Ramos (cell line): ENCODE results near the gene ESRRA.

Source experiments
- in situ Hi-C: fragments of 300-500 bp; cut with MboI; formaldehyde crosslinking; loops from one replicate; pipeline ENCODE4 v1.14.3; 2022; ENCODE audit warnings: low sequenced_read_pairs; ENCODE audit not compliant: unreplicated experiment

Gene ESRRA

DNA sequence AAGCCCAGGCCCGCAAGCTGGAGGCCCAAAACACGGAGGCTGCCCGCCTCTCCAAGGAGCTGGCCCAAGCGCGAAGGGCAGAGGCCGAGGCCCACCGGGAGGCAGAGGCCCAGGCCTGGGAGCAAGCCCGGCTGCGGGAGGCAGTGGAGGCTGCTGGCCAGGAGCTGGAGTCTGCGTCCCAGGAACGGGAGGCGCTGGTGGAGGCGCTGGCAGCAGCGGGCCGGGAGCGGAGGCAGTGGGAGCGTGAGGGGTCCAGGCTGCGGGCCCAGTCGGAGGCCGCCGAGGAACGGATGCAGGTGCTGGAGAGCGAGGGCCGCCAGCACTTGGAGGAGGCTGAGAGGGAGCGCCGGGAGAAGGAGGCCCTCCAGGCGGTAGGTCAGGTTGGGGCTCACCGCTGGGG is 39.5 kb downstream of the ESRRA start:
- in situ Hi-C loops, result no loop called here

DNA sequence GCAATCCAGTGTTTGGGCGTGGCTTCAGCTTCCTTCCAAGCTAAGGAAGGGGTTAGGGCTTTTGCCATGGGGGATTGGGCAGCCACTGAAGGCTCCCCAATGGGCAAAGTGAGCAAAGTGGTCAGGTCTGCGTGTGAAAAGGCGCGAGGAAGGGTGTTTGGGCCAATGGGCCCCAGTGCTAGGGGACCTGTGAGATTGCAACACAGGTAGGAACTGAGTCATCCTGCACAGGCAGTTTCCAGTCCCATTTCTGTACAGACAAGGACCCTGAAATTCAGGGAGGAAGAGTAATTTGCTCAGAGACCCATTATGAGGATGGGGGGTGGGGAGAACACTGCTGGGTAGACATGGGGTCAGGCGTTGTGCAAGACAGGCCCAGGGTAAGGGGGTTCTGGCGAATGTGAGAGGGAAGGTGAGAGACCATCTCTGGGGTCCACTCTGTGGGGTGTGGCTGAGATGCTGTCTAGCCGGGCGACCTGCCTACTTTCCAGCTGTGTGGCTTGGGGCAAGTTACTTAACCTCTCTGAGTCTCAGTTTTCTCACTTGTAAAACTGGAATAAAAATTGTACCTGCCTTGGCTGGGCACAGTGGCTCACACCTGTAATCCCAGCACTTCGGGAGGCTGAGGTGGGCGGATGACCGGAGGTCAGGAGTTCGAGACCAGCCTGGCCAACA is 42.0 kb downstream of the ESRRA start:
- in situ Hi-C loops, result no loop called here

DNA sequence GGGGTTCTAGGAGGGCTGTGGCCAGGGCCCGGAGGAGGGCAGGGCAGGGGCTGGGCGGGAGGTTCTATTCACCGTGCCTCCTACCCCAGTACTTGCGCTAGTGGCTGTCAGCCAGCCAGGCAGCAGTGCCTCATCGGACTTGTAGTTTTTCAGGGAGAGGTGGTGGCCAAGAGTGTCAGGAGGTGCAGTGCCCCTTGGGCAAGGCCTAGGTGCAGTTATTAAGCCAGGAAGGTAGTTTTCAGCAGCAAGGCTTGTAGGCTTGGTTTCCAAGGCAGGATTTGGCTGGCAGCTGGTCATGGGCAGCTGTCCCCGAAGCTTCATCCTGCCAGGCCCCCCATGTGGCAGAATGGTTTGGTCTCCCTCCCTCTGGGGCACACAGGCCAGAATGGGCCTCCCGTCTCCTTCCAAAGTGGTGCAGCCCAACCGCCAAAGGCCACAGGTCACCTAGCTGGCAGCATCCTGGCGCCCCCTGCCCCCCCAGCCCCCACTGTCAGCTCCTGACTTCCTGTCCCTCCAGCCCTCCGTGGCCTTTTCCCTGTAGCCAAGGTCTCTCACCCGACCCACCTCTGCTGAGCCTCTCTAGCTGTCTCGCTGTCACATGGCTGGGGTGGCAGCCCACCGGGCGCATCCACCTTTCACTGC is 43.2 kb downstream of the ESRRA start:
- in situ Hi-C loops, result no loop called here

DNA sequence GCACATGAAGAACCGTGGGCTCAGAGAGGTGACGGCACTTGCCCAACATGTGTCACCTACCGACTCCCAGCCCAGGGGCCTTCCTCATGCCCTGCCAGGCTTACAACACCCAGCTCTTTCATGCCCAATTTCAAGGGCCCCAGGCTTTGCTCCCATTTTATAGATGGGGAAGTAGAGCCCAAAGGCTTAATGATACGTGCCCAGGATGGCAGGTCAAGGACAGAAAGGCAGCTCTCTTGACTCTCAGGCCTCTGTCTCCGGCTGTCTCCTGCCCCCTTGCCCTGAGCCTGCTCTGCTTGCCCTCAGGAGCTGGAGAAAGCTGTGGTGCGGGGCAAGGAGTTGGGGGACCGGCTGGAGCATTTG is 43.7 kb downstream of the ESRRA start:
- in situ Hi-C loops, result no loop called here

DNA sequence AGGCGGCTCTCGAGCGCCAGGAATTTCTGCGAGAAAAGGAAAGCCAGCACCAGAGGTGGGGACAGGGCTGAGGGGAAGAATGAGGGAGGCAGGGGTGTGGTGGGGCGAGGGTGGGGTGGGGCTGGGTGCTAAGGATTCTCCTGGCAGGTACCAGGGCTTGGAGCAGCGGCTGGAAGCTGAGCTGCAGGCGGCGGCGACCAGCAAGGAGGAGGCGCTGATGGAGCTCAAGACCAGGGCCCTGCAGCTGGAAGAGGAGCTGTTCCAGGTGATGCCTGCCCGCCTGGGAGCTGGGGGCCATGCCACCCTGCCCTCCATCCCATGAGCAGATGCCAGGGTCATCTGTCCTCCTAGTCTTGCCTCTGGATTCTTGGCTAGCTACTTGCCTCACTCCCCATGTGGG is 44.1 kb downstream of the ESRRA start:
- in situ Hi-C loops, result no loop called here

DNA sequence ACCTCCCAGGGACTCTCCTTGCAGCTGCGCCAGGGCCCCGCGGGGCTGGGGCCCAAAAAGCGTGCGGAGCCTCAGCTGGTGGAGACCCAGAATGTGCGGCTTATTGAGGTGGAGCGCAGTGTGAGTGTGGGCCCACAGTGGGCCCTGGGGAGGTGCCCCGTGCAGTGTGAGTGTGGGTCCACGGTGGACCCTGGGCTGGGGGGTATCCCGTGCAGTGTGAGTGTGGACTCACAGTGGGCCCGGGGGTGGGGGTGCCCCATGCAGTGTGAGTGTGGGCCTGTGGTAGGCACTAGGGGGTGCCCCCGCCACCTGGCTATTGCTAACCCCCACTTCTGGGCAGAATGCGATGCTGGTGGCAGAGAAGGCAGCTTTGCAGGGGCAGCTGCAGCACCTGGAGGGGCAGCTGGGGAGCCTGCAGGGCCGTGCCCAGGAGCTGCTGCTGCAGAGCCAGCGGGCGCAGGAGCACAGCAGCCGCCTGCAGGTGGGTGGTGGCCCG is 45.9 kb downstream of the ESRRA start:
- in situ Hi-C loops, result no loop called here

DNA sequence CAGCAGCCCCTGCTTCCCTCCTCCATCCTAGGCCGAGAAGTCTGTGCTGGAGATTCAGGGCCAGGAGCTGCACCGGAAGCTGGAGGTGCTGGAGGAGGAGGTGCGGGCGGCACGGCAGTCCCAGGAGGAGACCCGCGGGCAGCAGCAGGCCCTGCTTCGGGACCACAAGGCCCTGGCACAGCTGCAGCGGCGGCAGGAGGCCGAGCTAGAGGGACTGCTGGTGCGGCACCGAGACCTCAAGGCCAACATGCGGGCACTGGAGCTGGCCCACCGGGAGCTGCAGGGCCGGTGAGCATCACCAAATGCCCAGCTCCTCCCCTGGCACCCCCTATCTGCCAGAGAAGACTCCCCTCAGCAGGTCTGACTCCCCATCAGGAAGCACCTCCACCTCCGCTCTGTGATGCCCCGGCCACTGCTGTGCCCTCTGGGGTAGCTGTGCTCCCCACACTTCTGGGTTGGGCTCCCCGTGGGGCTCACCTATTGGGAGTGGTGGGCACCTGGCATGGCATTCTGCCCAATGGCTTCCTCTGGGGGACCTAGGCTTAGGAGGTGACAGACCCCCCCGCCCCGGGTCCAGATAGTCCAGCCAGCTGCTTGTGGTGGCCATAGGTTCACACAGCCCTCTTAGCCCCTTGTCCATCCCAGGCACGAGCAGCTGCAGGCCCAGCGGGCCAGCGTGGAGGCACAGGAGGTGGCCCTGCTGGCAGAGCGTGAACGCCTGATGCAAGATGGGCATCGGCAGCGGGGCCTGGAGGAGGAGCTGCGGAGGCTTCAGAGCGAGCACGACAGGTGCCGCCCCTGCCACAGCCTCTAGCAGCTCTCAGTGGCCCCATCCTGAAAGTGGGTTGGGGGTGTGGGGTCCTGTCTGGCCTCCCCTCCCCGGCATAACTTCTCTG is 47.0 kb downstream of the ESRRA start:
- in situ Hi-C loops, result no loop called here

DNA sequence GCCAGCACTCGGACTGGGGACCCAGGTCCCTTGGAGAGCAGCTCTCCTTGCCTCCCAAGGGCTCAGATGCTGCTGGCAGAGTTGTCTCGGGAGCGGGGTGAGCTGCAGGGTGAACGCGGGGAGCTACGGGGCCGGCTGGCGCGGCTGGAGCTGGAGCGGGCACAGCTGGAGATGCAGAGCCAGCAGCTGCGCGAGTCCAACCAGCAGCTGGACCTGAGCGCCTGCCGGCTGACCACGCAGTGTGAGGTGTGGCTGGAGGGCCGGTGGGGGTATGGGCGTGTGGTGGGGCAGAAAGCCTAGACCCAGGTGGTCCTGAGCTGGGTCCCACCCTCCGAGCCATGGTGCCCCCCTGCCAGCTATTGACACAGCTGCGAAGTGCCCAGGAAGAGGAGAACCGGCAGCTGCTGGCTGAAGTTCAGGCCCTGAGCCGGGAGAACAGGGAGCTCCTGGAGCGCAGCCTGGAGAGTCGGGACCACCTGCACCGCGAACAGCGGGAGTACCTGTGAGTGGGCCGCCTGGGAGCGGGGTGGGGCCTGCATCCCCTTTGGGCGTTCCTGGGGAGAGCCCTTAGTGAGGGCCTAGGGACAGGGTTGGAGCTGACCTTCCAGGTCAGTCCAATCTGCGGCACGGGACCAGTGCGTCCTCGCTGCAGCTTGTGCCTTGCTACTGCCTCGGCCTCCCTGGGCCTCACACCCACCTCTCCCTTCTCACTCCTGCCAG is 47.8 kb downstream of the ESRRA start:
- in situ Hi-C loops, result no loop called here

DNA sequence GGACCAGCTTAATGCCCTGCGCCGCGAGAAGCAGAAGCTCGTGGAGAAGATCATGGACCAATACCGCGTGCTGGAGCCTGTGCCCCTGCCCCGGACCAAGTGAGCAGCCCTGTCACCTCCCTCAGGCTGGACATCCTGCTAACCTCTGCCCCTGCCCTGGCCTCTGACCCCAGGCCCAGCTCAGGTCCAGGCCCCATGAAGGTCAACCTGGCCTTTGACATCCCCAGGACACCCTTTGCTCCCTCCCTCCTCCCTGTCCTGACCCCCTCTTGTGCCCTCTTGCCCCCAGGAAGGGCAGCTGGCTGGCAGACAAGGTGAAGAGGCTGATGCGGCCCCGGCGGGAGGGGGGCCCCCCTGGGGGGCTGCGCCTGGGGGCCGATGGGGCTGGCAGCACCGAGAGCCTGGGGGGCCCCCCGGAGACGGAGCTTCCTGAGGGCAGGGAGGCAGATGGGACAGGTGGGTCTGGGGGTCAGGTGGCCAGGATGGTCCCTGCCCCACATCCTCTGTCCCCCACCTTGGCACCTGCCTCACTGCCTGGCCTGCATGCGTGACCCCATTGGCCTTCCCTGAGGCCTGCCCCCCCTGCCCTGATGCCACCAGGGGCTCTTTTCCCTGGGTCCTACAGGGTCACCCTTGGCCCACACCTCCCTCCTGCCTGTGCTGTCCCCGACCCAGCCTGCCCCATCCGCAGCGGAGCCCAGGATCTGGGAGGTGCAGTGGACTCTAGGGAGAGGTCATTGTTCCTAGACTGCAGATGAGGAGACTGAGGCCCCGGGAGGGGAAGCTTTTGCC is 48.6 kb downstream of the ESRRA start:
- in situ Hi-C loops, result no loop called here

DNA sequence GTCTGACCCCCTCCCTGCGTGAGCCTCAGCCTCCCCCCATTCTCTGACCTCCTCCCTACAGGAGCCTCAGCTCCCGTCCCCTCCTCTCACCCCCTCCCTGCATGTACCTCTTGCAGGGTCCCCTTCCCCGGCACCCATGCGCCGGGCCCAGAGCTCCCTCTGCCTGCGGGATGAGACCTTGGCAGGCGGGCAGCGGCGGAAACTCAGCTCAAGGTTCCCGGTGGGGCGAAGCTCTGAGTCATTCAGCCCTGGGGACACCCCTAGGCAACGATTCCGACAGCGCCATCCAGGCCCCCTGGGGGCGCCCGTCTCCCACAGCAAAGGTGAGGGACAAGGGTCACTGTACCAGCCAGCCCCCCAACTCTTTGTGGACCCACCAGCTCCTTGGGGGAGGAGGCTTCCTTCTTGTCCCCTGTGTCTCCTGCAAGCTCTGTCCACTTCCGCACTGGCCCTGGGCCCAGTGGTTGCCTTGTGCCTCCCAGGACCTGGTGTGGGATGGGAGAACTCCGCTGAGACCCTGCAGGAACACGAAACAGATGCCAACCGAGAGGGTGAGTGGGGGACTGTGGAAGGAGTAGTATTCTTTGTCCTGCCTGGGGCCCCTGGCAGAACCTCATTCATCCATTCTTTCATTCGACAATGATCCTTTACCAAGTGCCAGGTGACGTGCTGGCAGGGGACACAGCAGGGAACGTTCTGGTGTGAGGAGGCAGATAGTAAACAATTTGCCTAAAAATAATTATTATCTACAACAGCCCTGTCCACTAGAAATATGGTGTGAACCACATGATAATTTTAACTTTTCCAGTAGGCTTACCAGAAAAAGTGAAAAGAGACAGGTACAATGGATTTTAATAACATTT is 50.0 kb downstream of the ESRRA start:
- in situ Hi-C loops, result no loop called here

DNA sequence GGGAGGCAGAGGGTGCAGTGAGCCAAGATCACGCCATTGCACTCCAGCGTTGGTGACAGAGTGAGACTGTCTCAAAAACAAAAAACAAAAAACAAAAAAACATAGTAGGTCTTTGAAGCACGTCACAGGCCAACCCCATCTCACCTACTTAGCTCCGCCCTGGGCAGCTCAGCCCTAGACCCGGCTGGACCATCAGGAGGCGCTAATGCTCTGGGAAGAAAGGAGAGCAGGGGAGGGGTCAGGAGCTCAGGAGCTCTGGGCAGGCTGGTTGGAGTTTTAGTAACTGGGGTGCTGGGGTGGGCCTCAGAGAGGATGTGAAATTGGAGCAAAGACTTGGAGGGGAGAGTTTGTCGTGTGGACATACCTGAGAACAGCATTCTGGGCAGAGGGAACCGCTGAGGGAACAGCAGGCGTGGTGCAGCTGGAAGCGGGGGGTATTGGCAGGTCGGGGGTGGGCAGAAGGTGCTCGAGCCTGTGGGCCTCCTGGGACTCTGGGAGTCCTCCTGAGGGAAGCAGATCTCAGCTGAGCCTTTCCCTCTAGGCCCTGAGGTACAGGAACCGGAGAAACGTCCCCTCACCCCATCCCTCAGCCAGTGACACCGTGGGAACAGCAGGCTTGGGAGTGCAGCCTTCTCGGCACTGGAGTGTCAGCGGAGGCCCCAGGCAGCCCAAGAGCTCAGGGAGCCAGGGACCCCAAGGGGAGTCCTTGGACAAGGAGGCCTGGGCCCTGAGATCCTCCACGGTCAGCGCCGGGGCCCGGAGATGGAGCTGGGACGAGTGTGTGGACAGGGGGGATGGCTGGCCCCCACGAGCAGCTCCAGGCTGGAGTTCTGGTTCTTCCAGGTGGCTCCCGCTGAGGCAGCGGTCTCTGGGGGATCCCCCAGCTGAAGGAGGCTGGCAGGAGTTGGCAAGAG is 51.4 kb downstream of the ESRRA start:
- in situ Hi-C loops, result no loop called here

DNA sequence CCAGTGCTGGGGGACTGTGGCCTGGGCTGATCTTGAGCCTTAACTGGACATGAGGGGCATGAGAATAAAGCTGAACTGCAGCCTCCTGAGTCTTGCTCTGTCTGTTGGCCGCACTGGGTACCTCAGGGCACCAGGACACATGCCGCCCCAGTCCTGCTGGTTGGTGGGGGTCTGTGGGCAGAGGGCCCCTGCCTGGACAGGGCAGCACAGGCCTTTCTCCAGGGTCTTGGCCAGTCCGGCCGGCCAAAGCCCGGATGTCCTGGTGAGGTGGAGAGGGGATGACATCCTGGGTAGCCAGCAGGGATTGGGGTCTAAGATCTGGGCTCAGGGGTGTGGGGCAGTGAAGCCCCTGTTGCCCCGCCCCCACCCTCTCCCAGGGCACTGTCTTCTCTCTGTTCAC is 52.1 kb downstream of the ESRRA start:
- in situ Hi-C loops, result no loop called here

DNA sequence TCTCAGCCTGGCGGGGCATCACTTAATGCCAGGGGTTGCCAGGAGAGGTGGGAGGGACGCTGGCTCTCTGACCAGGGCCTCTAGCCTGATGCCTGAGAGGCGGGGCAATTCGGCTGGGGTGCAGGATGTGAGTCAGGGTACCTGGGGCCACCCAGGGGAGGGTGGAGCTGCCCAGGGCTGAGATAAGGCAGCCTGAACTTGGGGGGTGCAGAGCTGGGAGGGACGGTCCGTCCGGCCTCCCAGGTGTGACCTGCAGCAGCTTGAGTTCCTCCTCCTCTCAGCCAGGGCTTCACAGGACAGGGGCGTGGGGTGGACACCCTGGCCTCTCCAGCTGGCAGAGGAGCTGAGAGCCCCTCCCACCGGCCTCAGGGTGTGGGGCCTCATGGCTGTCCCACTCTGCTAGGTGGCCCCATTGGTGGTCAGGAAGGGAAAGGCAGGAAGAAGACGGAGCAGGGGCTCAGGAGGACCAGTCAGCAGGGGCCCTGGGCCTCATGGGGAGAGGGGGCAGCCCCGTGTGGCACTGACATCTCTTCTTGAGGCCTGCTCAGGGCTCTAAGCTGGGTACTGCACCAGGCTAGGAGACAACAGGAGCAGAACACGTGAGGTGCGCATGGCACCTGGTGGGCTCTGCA is 52.7 kb downstream of the ESRRA start:
- in situ Hi-C loops, result no loop called here

DNA sequence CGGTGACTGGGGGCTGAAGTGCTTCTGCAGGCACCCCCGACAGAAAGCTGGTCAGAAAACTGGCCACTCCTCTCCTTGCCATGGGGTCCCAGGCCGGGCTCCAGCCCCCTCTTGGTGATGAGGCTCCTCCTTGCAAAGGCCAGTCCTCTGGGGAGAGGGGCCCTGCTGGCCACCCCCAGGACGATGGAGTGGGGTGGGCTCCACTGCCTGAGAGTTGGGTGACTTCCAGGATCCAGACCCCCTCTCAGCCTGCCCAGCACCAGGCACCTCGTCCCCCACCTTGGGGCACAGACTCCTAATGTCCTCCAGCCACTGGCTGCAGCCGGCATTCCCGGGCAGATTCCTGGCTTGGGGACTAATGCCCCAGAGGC is 53.2 kb downstream of the ESRRA start:
- in situ Hi-C loops, result no loop called here

DNA sequence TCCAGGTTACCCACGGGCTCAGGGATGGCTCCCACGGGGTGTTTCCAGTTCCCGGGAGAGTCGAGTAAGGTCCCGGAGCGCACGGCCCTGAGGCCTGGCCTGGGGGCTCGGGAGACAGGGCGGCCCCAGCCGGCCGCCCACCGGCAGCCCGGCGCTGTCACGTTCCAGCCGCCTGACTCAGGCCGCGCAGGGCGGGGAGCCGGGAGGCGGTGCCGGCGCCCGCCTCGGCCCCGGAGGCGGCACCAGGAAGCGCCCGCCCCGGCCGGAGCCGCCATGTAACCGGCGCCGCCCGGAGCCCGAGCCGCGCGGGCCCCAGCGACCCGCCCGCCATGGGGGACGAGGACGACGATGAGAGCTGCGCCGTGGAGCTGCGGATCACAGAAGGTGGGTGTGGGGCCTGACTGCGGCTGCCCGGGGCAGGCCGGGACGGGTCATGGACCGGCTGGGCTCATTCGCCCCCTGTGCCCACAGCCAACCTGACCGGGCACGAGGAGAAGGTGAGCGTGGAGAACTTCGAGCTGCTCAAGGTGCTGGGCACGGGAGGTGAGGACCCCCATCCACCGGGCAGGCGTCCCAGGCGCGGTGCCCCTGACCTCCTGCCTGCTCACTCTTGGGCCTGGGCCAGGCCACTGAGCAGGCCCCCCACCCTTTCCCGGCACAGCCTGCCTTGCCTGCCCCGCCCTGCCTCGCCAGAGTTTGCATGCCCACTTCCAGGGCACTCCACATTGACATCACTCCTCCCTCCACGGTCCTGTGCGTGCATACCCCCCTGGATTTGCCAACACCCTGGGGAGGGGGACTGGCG is 53.8 kb downstream of the ESRRA start, which contains the start of gene RPS6KA4:
Gene RPS6KA4, plus strand, starts transcription at position 256 of the 805 bp plus-strand sequence. Its CDS starts 74 bp downstream, at position 330.
- in situ Hi-C loops, result no loop called here

DNA sequence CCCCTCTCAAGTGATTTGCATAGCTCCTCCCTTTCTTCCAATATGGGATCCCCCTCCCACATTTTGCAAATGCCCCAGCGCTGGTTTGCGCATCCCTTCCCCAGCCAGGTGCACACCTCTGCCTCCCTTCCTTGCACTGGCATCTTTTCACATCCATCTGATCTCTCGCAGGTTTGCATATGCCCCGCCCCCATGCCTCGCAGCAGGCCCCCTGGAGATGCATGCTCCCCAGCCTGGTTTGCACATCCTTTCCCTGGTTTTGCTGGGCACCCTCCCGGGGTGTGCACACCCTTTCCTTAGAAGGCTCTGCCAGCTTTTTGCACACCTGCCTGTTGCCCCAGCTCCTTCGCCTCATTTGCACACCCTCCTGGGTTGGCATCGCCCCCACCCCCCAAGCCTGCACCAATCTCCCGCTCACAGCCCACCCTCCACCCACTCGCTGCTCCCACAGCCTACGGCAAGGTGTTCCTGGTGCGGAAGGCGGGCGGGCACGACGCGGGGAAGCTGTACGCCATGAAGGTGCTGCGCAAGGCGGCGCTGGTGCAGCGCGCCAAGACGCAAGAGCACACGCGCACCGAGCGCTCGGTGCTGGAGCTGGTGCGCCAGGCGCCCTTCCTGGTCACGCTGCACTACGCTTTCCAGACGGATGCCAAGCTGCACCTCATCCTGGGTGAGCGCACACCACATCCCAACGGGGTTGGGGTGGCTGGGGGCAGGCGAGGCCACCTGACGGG is 54.6 kb downstream of the ESRRA start:
- in situ Hi-C loops, result no loop called here
